SK-N-SH (cell line): ENCODE results near the gene KLHL18. TPM values are rescaled to one million over a fixed set of nuclear protein-coding genes. Genes with fewer than 3 reads are reported as not detected.

Experiments used
- CTCF ChIA-PET: fragments of 300-600, 350-600 bp; formaldehyde crosslinking; extraction: SDS; loops from one replicate; lab custom pipeline; 2021; lab: Yijun Ruan, JAX
- POLR2A ChIA-PET: fragments of 350-600 bp; sonication (Branson Sonifier 250); formaldehyde crosslinking; extraction: SDS; loops from one replicate; lab custom pipeline; 2020; ENCODE audit warnings: antibody characterized with exemption, inconsistent platforms; lab: Yijun Ruan, JAX
- DNase-seq: peaks from one replicate; pipeline ENCODE4 v3.0.0; 2012
- H2AFZ ChIP-seq: fragments of 200-600 bp; sonication (generic); 2 replicates; pipeline ENCODE4 v1.8.1; 2016; ENCODE audit warnings: antibody characterized with exemption, mild to moderate bottlenecking, low read depth
- H3F3A ChIP-seq: fragments of 200-600 bp; sonication (generic); replicated peaks from 2 replicates; pipeline ENCODE3; 2016; ENCODE audit warnings: antibody characterized with exemption, mild to moderate bottlenecking; ENCODE audit not compliant: insufficient read depth
- H3K27ac ChIP-seq, 2 experiments: fragments of 200-500 bp in 1 of 2; fragments of 200-600 bp in 1 of 2; sonication (Bioruptor generic) in 1 of 2; sonication (generic), shearing (Covaris generic) in 1 of 2; 2 replicates each; pipeline versions ENCODE4 v1.5.1 to v1.6.1; 2014 to 2016; ENCODE audit warnings: low read depth in 2 of 2, inconsistent platforms in 1 of 2, low read length in 1 of 2, mild to moderate bottlenecking in 1 of 2, mixed read lengths in 1 of 2
- H3K27me3 ChIP-seq: fragments of 200-600 bp; sonication (generic), shearing (Covaris generic); 2 replicates; pipeline ENCODE4 v1.6.1; 2016; ENCODE audit warnings: mixed run types; ENCODE audit not compliant: insufficient read depth
- H3K36me3 ChIP-seq, 2 experiments: fragments of 200-500 bp in 1 of 2; fragments of 200-600 bp in 1 of 2; sonication (Bioruptor generic) in 1 of 2; sonication (generic) in 1 of 2; replicated peaks in 1 of 2; 2 replicates each; pipeline versions ENCODE3 to v1.5.1; 2014 to 2016; ENCODE audit warnings: low read length in 1 of 2, mild to moderate bottlenecking in 1 of 2; ENCODE audit not compliant: insufficient read depth in 2 of 2, control insufficient read depth in 1 of 2
- H3K4me1 ChIP-seq, 2 experiments: fragments of 200-500 bp in 1 of 2; fragments of 200-600 bp in 1 of 2; sonication (Bioruptor generic) in 1 of 2; sonication (generic), shearing (Covaris generic) in 1 of 2; 2 replicates each; pipeline versions ENCODE4 v1.5.1 to v1.6.1; 2014 to 2016; ENCODE audit warnings: low read depth in 1 of 2, low read length in 1 of 2, mixed run types in 1 of 2; ENCODE audit not compliant: insufficient read depth in 2 of 2, control insufficient read depth in 1 of 2
- H3K4me2 ChIP-seq: fragments of 200-600 bp; sonication (generic), shearing (Covaris generic); 2 replicates; pipeline ENCODE4 v1.6.1; 2017; ENCODE audit warnings: mixed run types
- H3K4me3 ChIP-seq, 2 experiments: fragments of 200-500 bp in 1 of 2; fragments of 200-600 bp in 1 of 2; sonication (Bioruptor generic) in 1 of 2; sonication (generic), shearing (Covaris generic) in 1 of 2; 2 replicates each; pipeline versions ENCODE4 v1.5.1 to v1.8.1; 2014 to 2016; ENCODE audit warnings: low read depth in 2 of 2, inconsistent platforms in 1 of 2, low read length in 1 of 2, mild to moderate bottlenecking in 1 of 2, mixed read lengths in 1 of 2, moderate library complexity in 1 of 2
- H3K79me2 ChIP-seq: fragments of 200-600 bp; sonication (generic); 2 replicates; pipeline ENCODE4 v1.8.1; 2017; ENCODE audit warnings: mild to moderate bottlenecking; ENCODE audit not compliant: insufficient read depth
- H3K9ac ChIP-seq: fragments of 200-600 bp; sonication (generic); 2 replicates; pipeline ENCODE4 v1.6.1; 2017; ENCODE audit warnings: mixed run types
- H3K9me2 ChIP-seq: fragments of 200-600 bp; sonication (generic); 2 replicates; pipeline ENCODE4 v1.6.1; 2017; ENCODE audit warnings: mixed run types
- H3K9me3 ChIP-seq: fragments of 200-600 bp; sonication (generic); 2 replicates; pipeline ENCODE4 v1.6.1; 2017; ENCODE audit warnings: mixed run types, mild to moderate bottlenecking, moderate library complexity
- H4K20me1 ChIP-seq: fragments of 200-600 bp; sonication (generic); 2 replicates; pipeline ENCODE4 v1.6.1; 2017; ENCODE audit warnings: mild to moderate bottlenecking, mixed run types; ENCODE audit not compliant: insufficient read depth
- ELF1 ChIP-seq: IDR thresholded peaks from 2 replicates; pipeline ENCODE4 v1.4.0; 2012
- EP300 ChIP-seq, 2 experiments: IDR thresholded peaks; 2 replicates each; pipeline versions ENCODE4 v1.4.0 to v1.6.1; 2012; ENCODE audit warnings: borderline replicate concordance in 1 of 2, low read depth in 1 of 2, low read length in 1 of 2
- GATA2 ChIP-seq: sonication (generic); formaldehyde crosslinking; IDR thresholded peaks from 2 replicates; pipeline ENCODE4 v1.5.0; 2020; ENCODE audit warnings: mild to moderate bottlenecking, missing genetic modification reagents
- MXI1 ChIP-seq: IDR thresholded peaks from 2 replicates; pipeline ENCODE4 v1.6.1; 2012; ENCODE audit warnings: mild to moderate bottlenecking, low read depth, low read length, improper control_type of control experiment
- NFIC ChIP-seq: IDR thresholded peaks from 2 replicates; pipeline ENCODE4 v1.4.0; 2012; ENCODE audit warnings: borderline replicate concordance
- POLR2AphosphoS5 ChIP-seq: IDR thresholded peaks from 2 replicates; pipeline ENCODE4 v1.6.1; 2012; ENCODE audit warnings: low read depth, low read length
- SMC3 ChIP-seq: IDR thresholded peaks from 2 replicates; pipeline ENCODE4 v1.6.1; 2012; ENCODE audit warnings: low read depth, low read length, improper control_type of control experiment
- TAF1 ChIP-seq: IDR thresholded peaks from 2 replicates; pipeline ENCODE4 v1.6.1; 2012; ENCODE audit warnings: low read depth, mild to moderate bottlenecking, low read length, moderate library complexity, borderline replicate concordance
- YY1 ChIP-seq: IDR thresholded peaks from 2 replicates; pipeline ENCODE4 v1.4.0; 2012; ENCODE audit warnings: low read depth, mild to moderate bottlenecking
- WGBS: methylation state at CpG from one replicate; pipeline ENCODE4 v1.1.6; 2017; ENCODE audit warnings: low lambda C conversion rate; 5-methylcytosine and 5-hydroxymethylcytosine counted together
- polyA plus RNA-seq, 3 experiments: library from polyadenylated mRNA; depleted of rRNA; stranded (reverse); fragments of >200 nt; gene quantifications; 2 replicates each; pipeline ENCODE4 v1.2.3, GENCODE V29; 2012
- TF ChIP-seq, protein P1 (sequence below): IDR thresholded peaks from 2 replicates; pipeline ENCODE4 v1.4.0; 2012; ENCODE audit warnings: low read depth
- TF ChIP-seq, protein P2 (sequence below): IDR thresholded peaks from 2 replicates; pipeline ENCODE4; 2012
- TF ChIP-seq, protein P3 (sequence below): fragments of 150-350 bp; IDR thresholded peaks from 2 replicates; pipeline ENCODE4 v1.6.1; 2016; ENCODE audit warnings: mild to moderate bottlenecking, low read depth, low read length
- TF ChIP-seq, protein P4 (sequence below): IDR thresholded peaks from 2 replicates; pipeline ENCODE4 v1.6.1; 2012; ENCODE audit warnings: mild to moderate bottlenecking, low read depth, low read length, moderate library complexity
- TF ChIP-seq, protein P5 (sequence below): IDR thresholded peaks from 2 replicates; pipeline ENCODE4 v1.4.0; 2012; ENCODE audit warnings: low read depth, borderline replicate concordance
- TF ChIP-seq, protein P6 (sequence below): fragments of 200-600 bp; sonication (generic); IDR thresholded peaks from 2 replicates; pipeline ENCODE4 v1.6.1; 2017; ENCODE audit warnings: antibody characterized with exemption, mild to moderate bottlenecking, moderate library complexity
- TF ChIP-seq, protein P7 (sequence below): fragments of 150-350 bp; IDR thresholded peaks from 2 replicates; pipeline ENCODE4 v1.6.1; 2017; ENCODE audit warnings: antibody characterized with exemption, low read length, low read depth, borderline replicate concordance

The KLHL18 gene
- polyA plus RNA-seq, 1 of the 3 experiments (the other 2 are of a cell fraction) = 55.2 TPM

DNA sequence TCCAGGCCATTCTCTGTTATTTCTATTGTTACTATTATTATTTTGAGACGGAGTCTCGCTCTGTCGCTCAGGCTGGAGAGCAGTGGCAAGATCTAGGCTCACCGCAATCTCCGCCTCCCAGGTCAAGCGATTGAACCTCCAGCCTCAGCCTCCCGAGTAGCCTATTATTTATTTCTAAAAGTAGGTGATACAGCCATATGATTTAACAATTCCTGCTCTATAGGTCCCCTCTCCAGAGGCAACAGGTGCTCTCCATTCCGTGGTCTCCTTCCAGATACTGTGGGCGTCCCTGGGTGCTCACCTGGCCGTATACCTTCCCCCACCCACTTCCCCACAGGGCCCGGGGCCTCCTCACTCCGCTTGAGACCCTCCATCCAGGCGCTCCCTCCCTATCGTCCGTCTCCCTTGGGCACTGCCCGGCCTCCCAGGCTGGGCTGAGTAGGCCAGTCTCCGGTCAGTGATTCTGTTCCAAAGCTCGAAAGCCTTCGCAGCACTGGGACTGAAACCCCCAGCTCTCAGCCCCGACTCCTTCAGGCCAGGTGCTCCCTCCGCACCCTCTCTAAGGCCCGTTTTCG is 97.4 kb downstream of the KLHL18 start:
- Histone ChIP-seq H3K9me3 (no peaks in the 10 kb centered on the region), H3K36me3 (peaks cover 0 to 8% of the 10 kb centered on the region in 2 experiments), H2AFZ (peak overlapping the region; percentile 90), H3K9ac (peak overlapping the region; percentile 97), H3K4me1 (peaks cover 0 to 15% of the 10 kb centered on the region in 2 experiments; a peak in 1 of 4 replicates), H3K27ac (peak overlapping the region; percentile 85 to 98), H3K27me3 (no peaks in the 10 kb centered on the region), H3K4me2 (peak overlapping the region; percentile 98), H3F3A (peaks cover 3% of the 10 kb centered on the region), H3K4me3 (peak overlapping the region; percentile 77 to 96), H3K79me2 (peaks cover 61% of the 10 kb centered on the region), H3K9me2 (no peaks in the 10 kb centered on the region), H4K20me1 (peaks cover 34% of the 10 kb centered on the region)
- no peak for DNase-seq
- POLR2A ChIA-PET = interaction anchor here (0.6 to 1.2 kb wide), 10 partner anchors 10 to 371 kb away, joined by 3 to 4 read pairs (median 3); no protein-coding TSS in a partner anchor
- TF ChIP-seq TAF1 (no peak), POLR2AphosphoS5 (no peak), ELF1 (no peak), YY1 (no peak), EP300 (IDR thresholded peaks at IDR 0.05; ENCODE audit: borderline replicate concordance in 1 of 2, low read depth in 1 of 2, low read length in 1 of 2) (no peak), NFIC (no peak), GATA2 (CRISPR knock-in tag) (no peak), MXI1 (no peak), SMC3 (no peak)
- TF ChIP-seq, protein P1, sequence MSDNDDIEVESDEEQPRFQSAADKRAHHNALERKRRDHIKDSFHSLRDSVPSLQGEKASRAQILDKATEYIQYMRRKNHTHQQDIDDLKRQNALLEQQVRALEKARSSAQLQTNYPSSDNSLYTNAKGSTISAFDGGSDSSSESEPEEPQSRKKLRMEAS = no peak
- TF ChIP-seq, protein P2, sequence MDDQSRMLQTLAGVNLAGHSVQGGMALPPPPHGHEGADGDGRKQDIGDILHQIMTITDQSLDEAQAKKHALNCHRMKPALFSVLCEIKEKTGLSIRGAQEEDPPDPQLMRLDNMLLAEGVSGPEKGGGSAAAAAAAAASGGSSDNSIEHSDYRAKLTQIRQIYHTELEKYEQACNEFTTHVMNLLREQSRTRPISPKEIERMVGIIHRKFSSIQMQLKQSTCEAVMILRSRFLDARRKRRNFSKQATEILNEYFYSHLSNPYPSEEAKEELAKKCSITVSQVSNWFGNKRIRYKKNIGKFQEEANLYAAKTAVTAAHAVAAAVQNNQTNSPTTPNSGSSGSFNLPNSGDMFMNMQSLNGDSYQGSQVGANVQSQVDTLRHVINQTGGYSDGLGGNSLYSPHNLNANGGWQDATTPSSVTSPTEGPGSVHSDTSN = no peak; the same call in 1 of the 2 replicates
- TF ChIP-seq, protein P3, sequence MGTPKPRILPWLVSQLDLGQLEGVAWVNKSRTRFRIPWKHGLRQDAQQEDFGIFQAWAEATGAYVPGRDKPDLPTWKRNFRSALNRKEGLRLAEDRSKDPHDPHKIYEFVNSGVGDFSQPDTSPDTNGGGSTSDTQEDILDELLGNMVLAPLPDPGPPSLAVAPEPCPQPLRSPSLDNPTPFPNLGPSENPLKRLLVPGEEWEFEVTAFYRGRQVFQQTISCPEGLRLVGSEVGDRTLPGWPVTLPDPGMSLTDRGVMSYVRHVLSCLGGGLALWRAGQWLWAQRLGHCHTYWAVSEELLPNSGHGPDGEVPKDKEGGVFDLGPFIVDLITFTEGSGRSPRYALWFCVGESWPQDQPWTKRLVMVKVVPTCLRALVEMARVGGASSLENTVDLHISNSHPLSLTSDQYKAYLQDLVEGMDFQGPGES = no peak
- TF ChIP-seq, protein P4, sequence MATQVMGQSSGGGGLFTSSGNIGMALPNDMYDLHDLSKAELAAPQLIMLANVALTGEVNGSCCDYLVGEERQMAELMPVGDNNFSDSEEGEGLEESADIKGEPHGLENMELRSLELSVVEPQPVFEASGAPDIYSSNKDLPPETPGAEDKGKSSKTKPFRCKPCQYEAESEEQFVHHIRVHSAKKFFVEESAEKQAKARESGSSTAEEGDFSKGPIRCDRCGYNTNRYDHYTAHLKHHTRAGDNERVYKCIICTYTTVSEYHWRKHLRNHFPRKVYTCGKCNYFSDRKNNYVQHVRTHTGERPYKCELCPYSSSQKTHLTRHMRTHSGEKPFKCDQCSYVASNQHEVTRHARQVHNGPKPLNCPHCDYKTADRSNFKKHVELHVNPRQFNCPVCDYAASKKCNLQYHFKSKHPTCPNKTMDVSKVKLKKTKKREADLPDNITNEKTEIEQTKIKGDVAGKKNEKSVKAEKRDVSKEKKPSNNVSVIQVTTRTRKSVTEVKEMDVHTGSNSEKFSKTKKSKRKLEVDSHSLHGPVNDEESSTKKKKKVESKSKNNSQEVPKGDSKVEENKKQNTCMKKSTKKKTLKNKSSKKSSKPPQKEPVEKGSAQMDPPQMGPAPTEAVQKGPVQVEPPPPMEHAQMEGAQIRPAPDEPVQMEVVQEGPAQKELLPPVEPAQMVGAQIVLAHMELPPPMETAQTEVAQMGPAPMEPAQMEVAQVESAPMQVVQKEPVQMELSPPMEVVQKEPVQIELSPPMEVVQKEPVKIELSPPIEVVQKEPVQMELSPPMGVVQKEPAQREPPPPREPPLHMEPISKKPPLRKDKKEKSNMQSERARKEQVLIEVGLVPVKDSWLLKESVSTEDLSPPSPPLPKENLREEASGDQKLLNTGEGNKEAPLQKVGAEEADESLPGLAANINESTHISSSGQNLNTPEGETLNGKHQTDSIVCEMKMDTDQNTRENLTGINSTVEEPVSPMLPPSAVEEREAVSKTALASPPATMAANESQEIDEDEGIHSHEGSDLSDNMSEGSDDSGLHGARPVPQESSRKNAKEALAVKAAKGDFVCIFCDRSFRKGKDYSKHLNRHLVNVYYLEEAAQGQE = no peak
- TF ChIP-seq, protein P5, sequence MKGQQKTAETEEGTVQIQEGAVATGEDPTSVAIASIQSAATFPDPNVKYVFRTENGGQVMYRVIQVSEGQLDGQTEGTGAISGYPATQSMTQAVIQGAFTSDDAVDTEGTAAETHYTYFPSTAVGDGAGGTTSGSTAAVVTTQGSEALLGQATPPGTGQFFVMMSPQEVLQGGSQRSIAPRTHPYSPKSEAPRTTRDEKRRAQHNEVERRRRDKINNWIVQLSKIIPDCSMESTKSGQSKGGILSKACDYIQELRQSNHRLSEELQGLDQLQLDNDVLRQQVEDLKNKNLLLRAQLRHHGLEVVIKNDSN = no peak
- TF ChIP-seq, protein P6, sequence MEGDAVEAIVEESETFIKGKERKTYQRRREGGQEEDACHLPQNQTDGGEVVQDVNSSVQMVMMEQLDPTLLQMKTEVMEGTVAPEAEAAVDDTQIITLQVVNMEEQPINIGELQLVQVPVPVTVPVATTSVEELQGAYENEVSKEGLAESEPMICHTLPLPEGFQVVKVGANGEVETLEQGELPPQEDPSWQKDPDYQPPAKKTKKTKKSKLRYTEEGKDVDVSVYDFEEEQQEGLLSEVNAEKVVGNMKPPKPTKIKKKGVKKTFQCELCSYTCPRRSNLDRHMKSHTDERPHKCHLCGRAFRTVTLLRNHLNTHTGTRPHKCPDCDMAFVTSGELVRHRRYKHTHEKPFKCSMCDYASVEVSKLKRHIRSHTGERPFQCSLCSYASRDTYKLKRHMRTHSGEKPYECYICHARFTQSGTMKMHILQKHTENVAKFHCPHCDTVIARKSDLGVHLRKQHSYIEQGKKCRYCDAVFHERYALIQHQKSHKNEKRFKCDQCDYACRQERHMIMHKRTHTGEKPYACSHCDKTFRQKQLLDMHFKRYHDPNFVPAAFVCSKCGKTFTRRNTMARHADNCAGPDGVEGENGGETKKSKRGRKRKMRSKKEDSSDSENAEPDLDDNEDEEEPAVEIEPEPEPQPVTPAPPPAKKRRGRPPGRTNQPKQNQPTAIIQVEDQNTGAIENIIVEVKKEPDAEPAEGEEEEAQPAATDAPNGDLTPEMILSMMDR = no peak
- TF ChIP-seq, protein P7, sequence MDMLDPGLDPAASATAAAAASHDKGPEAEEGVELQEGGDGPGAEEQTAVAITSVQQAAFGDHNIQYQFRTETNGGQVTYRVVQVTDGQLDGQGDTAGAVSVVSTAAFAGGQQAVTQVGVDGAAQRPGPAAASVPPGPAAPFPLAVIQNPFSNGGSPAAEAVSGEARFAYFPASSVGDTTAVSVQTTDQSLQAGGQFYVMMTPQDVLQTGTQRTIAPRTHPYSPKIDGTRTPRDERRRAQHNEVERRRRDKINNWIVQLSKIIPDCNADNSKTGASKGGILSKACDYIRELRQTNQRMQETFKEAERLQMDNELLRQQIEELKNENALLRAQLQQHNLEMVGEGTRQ = no peak
- CTCF ChIA-PET = interaction anchor here (0.8 to 2.0 kb wide), 4 partner anchors 8 to 400 kb away, joined by 3 to 12 read pairs (median 4); partner anchors contain the start of gene NBEAL2
- WGBS = 13% methylated on average over 17 of the region's 23 CpGs
